Measurements from ENCODE around the gene CMYA5. TPM values are rescaled to one million over a fixed set of nuclear protein-coding genes. Genes with fewer than 3 reads are reported as not detected.

The CMYA5 gene
- total and polyA plus RNA-seq, 4 donors = 1.3 to 2.9 (median 2.0) TPM

DNA sequence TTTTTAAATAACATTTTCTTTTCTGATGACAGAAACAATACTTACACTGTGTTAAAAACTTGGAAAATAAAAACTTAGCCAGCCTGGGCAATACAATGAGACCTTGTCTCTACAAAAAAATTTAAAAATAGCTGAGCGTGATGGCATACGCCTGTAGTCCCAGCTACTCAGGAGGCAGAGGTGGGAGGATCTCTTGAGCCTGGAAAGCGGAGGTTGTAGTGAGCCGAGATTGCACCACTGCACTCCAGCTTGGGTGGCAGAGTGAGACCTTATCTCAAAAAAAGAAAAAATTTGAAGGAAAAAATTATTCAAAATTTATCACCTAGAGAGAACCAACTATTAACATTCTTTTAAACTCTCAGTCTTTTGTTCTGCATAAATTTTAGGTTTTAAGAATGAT is 4.9 kb upstream of the CMYA5 start:
- Histone ChIP-seq H3K9me3 (ENCODE audit: control insufficient read depth in 4 of 4, low read length in 3 of 4) (no peaks in the 10 kb centered on the region), H3K4me3 (ENCODE audit: low read depth in 1 of 3, low read length in 3 of 3) (no peak overlapping the region), H3K27me3 (ENCODE audit: control insufficient read depth in 4 of 4, insufficient read depth in 4 of 4, low read length in 3 of 4) (no peaks in the 10 kb centered on the region), H3K9ac (ENCODE audit: low read depth in 1 of 2, low read length in 2 of 2) (no peak overlapping the region), H3K27ac (ENCODE audit: low read depth in 1 of 2, low read length in 2 of 2) (no peak overlapping the region), H3K36me3 (ENCODE audit: control insufficient read depth in 4 of 4, insufficient read depth in 3 of 4, low read depth in 1 of 4, low read length in 3 of 4) (peaks cover 3 to 30% (median 22%) of the 10 kb centered on the region in 4 donors), H3K4me1 (ENCODE audit: control insufficient read depth in 4 of 4, insufficient read depth in 4 of 4, low read length in 3 of 4) (peaks cover 0 to 7% (median 4%) of the 10 kb centered on the region in 4 donors)
- WGBS = 97% methylated on average over 4 of the region's 4 CpGs
- DNase-seq (ENCODE audit: low spot score) = no peak
- TF ChIP-seq GABPA (IDR thresholded peaks at IDR 0.05 in 1 of 2, conservative IDR thresholded peaks at IDR 0.05 in 1 of 2) (no peak), RAD21 (IDR thresholded peaks at IDR 0.05) (no peak), FOXA1 (IDR thresholded peaks at IDR 0.05) (no peak), FOXA2 (IDR thresholded peaks at IDR 0.05) (no peak), RXRA (IDR thresholded peaks at IDR 0.05) (no peak), JUND (IDR thresholded peaks at IDR 0.05) (no peak), NR2F2 (IDR thresholded peaks at IDR 0.05) (no peak), YY1 (IDR thresholded peaks at IDR 0.05) (no peak), SP1 (IDR thresholded peaks at IDR 0.05) (no peak)
- TF ChIP-seq, protein P1, sequence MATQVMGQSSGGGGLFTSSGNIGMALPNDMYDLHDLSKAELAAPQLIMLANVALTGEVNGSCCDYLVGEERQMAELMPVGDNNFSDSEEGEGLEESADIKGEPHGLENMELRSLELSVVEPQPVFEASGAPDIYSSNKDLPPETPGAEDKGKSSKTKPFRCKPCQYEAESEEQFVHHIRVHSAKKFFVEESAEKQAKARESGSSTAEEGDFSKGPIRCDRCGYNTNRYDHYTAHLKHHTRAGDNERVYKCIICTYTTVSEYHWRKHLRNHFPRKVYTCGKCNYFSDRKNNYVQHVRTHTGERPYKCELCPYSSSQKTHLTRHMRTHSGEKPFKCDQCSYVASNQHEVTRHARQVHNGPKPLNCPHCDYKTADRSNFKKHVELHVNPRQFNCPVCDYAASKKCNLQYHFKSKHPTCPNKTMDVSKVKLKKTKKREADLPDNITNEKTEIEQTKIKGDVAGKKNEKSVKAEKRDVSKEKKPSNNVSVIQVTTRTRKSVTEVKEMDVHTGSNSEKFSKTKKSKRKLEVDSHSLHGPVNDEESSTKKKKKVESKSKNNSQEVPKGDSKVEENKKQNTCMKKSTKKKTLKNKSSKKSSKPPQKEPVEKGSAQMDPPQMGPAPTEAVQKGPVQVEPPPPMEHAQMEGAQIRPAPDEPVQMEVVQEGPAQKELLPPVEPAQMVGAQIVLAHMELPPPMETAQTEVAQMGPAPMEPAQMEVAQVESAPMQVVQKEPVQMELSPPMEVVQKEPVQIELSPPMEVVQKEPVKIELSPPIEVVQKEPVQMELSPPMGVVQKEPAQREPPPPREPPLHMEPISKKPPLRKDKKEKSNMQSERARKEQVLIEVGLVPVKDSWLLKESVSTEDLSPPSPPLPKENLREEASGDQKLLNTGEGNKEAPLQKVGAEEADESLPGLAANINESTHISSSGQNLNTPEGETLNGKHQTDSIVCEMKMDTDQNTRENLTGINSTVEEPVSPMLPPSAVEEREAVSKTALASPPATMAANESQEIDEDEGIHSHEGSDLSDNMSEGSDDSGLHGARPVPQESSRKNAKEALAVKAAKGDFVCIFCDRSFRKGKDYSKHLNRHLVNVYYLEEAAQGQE (IDR thresholded peaks at IDR 0.05) = no peak
- TF ChIP-seq, protein P2, sequence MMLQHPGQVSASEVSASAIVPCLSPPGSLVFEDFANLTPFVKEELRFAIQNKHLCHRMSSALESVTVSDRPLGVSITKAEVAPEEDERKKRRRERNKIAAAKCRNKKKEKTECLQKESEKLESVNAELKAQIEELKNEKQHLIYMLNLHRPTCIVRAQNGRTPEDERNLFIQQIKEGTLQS (IDR thresholded peaks at IDR 0.05) = no peak

DNA sequence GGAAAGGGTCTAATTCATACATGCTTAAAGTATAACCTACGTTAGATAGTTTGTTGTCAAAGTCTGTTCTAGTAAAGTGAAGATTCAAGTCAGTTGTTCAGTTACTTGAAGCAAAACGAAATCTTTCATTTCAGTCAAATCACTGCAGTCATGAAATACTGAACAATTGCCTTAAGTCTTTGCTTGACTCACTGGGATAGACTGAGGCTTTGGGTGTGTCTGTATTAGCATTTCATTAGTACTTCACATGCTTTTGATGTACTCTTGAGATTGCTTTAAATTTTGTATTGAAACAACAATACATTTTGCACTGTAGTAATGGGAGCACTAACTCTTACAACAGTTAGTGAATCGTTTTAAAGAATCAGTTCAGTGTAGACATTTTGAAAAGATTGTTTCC is 4.0 kb upstream of the CMYA5 start:
- H3K9me3 ChIP-seq (ENCODE audit: control insufficient read depth in 4 of 4, low read length in 3 of 4) = no peaks in the 10 kb centered on the region
- no peak overlapping the region for H3K4me3 ChIP-seq (ENCODE audit: low read depth in 1 of 3, low read length in 3 of 3)
- no peaks in the 10 kb centered on the region for H3K27me3 ChIP-seq (ENCODE audit: control insufficient read depth in 4 of 4, insufficient read depth in 4 of 4, low read length in 3 of 4)
- H3K36me3 ChIP-seq (ENCODE audit: control insufficient read depth in 4 of 4, insufficient read depth in 3 of 4, low read depth in 1 of 4, low read length in 3 of 4) = peaks cover 3 to 27% (median 19%) of the 10 kb centered on the region in 4 donors
- H3K9ac ChIP-seq (ENCODE audit: low read depth in 1 of 2, low read length in 2 of 2) = no peak overlapping the region
- DNase-seq (ENCODE audit: low spot score) = no peak
- peaks cover 0 to 11% (median 7%) of the 10 kb centered on the region in 4 donors for H3K4me1 ChIP-seq (ENCODE audit: control insufficient read depth in 4 of 4, insufficient read depth in 4 of 4, low read length in 3 of 4)
- TF ChIP-seq FOXA2 (IDR thresholded peaks at IDR 0.05) (no peak), HNF4G (IDR thresholded peaks at IDR 0.05) (no peak), HNF4A (conservative IDR thresholded peaks at IDR 0.05) (no peak), GABPA (IDR thresholded peaks at IDR 0.05 in 1 of 2, conservative IDR thresholded peaks at IDR 0.05 in 1 of 2) (no peak), NR2F2 (IDR thresholded peaks at IDR 0.05) (no peak), EGR1 (IDR thresholded peaks at IDR 0.05; ENCODE audit: low read depth in 2 of 2) (no peak)
- TF ChIP-seq, protein P1 (IDR thresholded peaks at IDR 0.05) = no peak
- TF ChIP-seq, protein P2 (IDR thresholded peaks at IDR 0.05) = no peak
- TF ChIP-seq, protein P3, sequence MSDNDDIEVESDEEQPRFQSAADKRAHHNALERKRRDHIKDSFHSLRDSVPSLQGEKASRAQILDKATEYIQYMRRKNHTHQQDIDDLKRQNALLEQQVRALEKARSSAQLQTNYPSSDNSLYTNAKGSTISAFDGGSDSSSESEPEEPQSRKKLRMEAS (IDR thresholded peaks at IDR 0.05) = no peak
- H3K27ac ChIP-seq (ENCODE audit: low read depth in 1 of 2, low read length in 2 of 2) = no peak overlapping the region
- 83% methylated on average over 3 of the region's 3 CpGs for WGBS
